ENCODE results near the gene FUT8. TPM values are rescaled to one million over a fixed set of nuclear protein-coding genes. Genes with fewer than 3 reads are reported as not detected.

FUT8 gene
- total and polyA plus RNA-seq, 2 of the 8 experiments (the other 6 are each of a cell fraction or from before 2014, with no cell fraction given) = 10.5 to 25.1 TPM

DNA sequence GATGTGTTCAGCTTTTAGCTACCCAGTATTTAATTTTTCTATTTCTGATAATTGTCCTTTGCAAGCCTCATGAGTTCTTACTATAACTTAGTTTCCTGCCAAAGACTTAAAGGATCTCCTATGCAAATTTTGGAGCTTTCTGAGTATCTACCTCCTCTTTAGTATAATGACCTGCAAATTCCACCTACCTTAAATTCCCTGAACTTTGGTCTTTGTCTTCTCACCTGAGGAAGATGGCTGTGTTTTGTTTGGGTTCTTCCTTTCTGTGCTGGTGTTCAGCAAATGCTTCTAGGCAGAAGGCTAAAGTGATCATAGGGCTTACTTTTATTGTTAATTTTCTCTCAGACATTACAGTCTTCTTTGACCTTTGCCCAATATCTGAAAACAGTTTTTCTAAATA lies 142.8 kb downstream of the FUT8 start:
- Histone ChIP-seq H3K27me3 (replicated peaks in 1 of 4; ENCODE audit: control insufficient read depth in 3 of 4, extremely low read depth in 1 of 4, insufficient read depth in 3 of 4, low read length in 3 of 4) (no peaks in the 10 kb centered on the region), H4K91ac (replicated peaks; ENCODE audit: insufficient read length, low read length) (no peak overlapping the region), H3K4me1 (replicated peaks in 1 of 4; ENCODE audit: control insufficient read depth in 3 of 4, insufficient read depth in 4 of 4, low read length in 3 of 4) (peaks cover 0 to 9% (median 0%) of the 10 kb centered on the region in 4 experiments; a peak in 1 of 7 replicates), H4K5ac (ENCODE audit: insufficient read length, low read depth, low read length) (no peak overlapping the region), H2BK15ac (ENCODE audit: low read length) (no peak overlapping the region), H3K4me2 (ENCODE audit: insufficient read depth in 1 of 2, low read depth in 2 of 2, low read length in 2 of 2) (no peak overlapping the region), H2BK12ac (ENCODE audit: low read depth, low read length) (no peak overlapping the region), H2BK20ac (ENCODE audit: low read length) (no peak overlapping the region), H4K8ac (ENCODE audit: extremely low read depth, insufficient read depth, low read length) (no peak overlapping the region), H3K4me3 (ENCODE audit: extremely low read depth in 1 of 4, insufficient read depth in 2 of 4, low read depth in 3 of 4, low read length in 4 of 4) (no peak overlapping the region), H2BK5ac (ENCODE audit: low read depth, low read length) (no peak overlapping the region), H3K79me2 (ENCODE audit: control insufficient read depth in 1 of 2, insufficient read depth in 2 of 2, low read length in 2 of 2) (no peaks in the 10 kb centered on the region), H3K9ac (replicated peaks in 1 of 4; ENCODE audit: extremely low read depth in 1 of 4, low read depth in 3 of 4, low read length in 3 of 4) (no peak overlapping the region), H2AK5ac (ENCODE audit: low read depth, low read length) (no peak overlapping the region), H2BK120ac (replicated peaks; ENCODE audit: low read depth, low read length) (no peak overlapping the region), H3K23me2 (ENCODE audit: low read depth, low read length) (no peaks in the 10 kb centered on the region), H3K27ac (ENCODE audit: low read depth, low read length) (no peak overlapping the region), H3K4ac (replicated peaks; ENCODE audit: insufficient read length, low read depth, low read length) (no peak overlapping the region), H3K36me3 (ENCODE audit: control insufficient read depth in 2 of 4, insufficient read depth in 4 of 4, low read length in 3 of 4) (no peaks in the 10 kb centered on the region), H3K9me3 (ENCODE audit: insufficient read depth in 2 of 2, low read depth in 1 of 2, low read length in 1 of 2) (no peaks in the 10 kb centered on the region), H3K23ac (ENCODE audit: insufficient read length) (no peak overlapping the region), H3K14ac (ENCODE audit: insufficient read length) (no peak overlapping the region), H2AFZ (ENCODE audit: low read length) (no peak overlapping the region), H4K20me1 (replicated peaks in 1 of 2; ENCODE audit: control insufficient read depth in 1 of 2, insufficient read depth in 2 of 2, low read length in 2 of 2) (no peaks in the 10 kb centered on the region), H3K56ac (replicated peaks; ENCODE audit: insufficient read length, low read depth, low read length) (no peak overlapping the region), H3K18ac (ENCODE audit: extremely low read depth, low read length) (no peak overlapping the region), H3K79me1 (ENCODE audit: low read depth, low read length) (no peaks in the 10 kb centered on the region)
- TF ChIP-seq, protein P1, sequence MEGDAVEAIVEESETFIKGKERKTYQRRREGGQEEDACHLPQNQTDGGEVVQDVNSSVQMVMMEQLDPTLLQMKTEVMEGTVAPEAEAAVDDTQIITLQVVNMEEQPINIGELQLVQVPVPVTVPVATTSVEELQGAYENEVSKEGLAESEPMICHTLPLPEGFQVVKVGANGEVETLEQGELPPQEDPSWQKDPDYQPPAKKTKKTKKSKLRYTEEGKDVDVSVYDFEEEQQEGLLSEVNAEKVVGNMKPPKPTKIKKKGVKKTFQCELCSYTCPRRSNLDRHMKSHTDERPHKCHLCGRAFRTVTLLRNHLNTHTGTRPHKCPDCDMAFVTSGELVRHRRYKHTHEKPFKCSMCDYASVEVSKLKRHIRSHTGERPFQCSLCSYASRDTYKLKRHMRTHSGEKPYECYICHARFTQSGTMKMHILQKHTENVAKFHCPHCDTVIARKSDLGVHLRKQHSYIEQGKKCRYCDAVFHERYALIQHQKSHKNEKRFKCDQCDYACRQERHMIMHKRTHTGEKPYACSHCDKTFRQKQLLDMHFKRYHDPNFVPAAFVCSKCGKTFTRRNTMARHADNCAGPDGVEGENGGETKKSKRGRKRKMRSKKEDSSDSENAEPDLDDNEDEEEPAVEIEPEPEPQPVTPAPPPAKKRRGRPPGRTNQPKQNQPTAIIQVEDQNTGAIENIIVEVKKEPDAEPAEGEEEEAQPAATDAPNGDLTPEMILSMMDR (IDR thresholded peaks at IDR 0.05; ENCODE audit: control extremely low read depth in 1 of 3, insufficient read depth in 1 of 3, low read depth in 1 of 3, low read length in 3 of 3) = no peak
- TF ChIP-seq EZH2 (IDR thresholded peaks at IDR 0.05; ENCODE audit: low read depth, low read length, severe bottlenecking) (no peak), CHD2 (IDR thresholded peaks at IDR 0.05; ENCODE audit: low read length) (no peak), HDAC6 (IDR thresholded peaks at IDR 0.05; ENCODE audit: low read depth, low read length) (no peak)
- DNase-seq (ENCODE audit: low read depth in 1 of 2, low spot score in 2 of 2) (no peak), FAIRE-seq (no peak)
- ChIA-PET CTCF (ENCODE audit: partially characterized antibody) (interaction anchor here (0.8 to 0.9 kb wide), 2 partner anchors 118 to 405 kb away, joined by 3 read pairs; no protein-coding TSS in a partner anchor), POLR2A (ENCODE audit: partially characterized antibody) (no interaction called here)

Measured in H1 (cell line).